ENCODE data around the gene HOXD11.

Gene HOXD11

GRCh38 chr2:176106581-176107539, at the start of gene HOXD11:
Gene HOXD11 (plus strand): TSS chr2:176107280. CDS start chr2:176107356, 76 bp downstream.
- Histone ChIP-seq H3K27me3 (ENCODE audit: control insufficient read depth, insufficient read depth, low read length) (peaks cover 99% of the 10 kb centered on the region), H3K36me3 (ENCODE audit: control insufficient read depth, insufficient read depth, low read length) (no peaks in the 10 kb centered on the region), H3K4me3 (ENCODE audit: low read depth, low read length) (peak within 1 kb of the TSS; percentile 2; the same call in 1 of the 2 replicates), H3K9me3 (ENCODE audit: control insufficient read depth, insufficient read depth, low read length) (no peaks in the 10 kb centered on the region), H3K9ac (ENCODE audit: low read depth, low read length) (no peak within 1 kb of the TSS), H3K4me1 (ENCODE audit: control insufficient read depth, insufficient read depth, low read length) (peaks cover 7% of the 10 kb centered on the region; the same call in 1 of the 2 replicates), H3K27ac (ENCODE audit: low read depth, low read length) (no peak within 1 kb of the TSS)

- no peaks in the 10 kb centered on the region for H3K36me3 ChIP-seq (ENCODE audit: control insufficient read depth, insufficient read depth, low read length)
- H3K9me3 ChIP-seq (ENCODE audit: control insufficient read depth, insufficient read depth, low read length): no peaks in the 10 kb centered on the region
- H3K4me3 ChIP-seq (ENCODE audit: low read depth, low read length): no peak overlapping the region
- H3K4me1 ChIP-seq (ENCODE audit: control insufficient read depth, insufficient read depth, low read length): peaks cover 10% of the 10 kb centered on the region; the same call in 1 of the 2 replicates
- no peak overlapping the region for H3K27ac ChIP-seq (ENCODE audit: low read depth, low read length)
- H3K27me3 ChIP-seq (ENCODE audit: control insufficient read depth, insufficient read depth, low read length): peaks cover 83% of the 10 kb centered on the region
- no peak overlapping the region for H3K9ac ChIP-seq (ENCODE audit: low read depth, low read length)
Measured at GRCh38 chr2:176063958-176064357, 43.1 kb upstream of the HOXD11 start.

- H3K4me3 ChIP-seq (ENCODE audit: low read depth, low read length): peak overlapping the region; percentile 37; the same call in 1 of the 2 replicates
- H3K9ac ChIP-seq (ENCODE audit: low read depth, low read length): no peak overlapping the region
- no peak overlapping the region for H3K27ac ChIP-seq (ENCODE audit: low read depth, low read length)
- H3K4me1 ChIP-seq (ENCODE audit: control insufficient read depth, insufficient read depth, low read length): peaks cover 10% of the 10 kb centered on the region; the same call in 1 of the 2 replicates
- peaks cover 100% of the 10 kb centered on the region for H3K27me3 ChIP-seq (ENCODE audit: control insufficient read depth, insufficient read depth, low read length)
- no peaks in the 10 kb centered on the region for H3K36me3 ChIP-seq (ENCODE audit: control insufficient read depth, insufficient read depth, low read length)
- no peaks in the 10 kb centered on the region for H3K9me3 ChIP-seq (ENCODE audit: control insufficient read depth, insufficient read depth, low read length)
Measured at GRCh38 chr2:176066645-176067588, 40.2 kb upstream of the HOXD11 start.

GRCh38 chr2:176067589-176068418, 39.3 kb upstream of the HOXD11 start:
- Histone ChIP-seq H3K36me3 (ENCODE audit: control insufficient read depth, insufficient read depth, low read length) (no peaks in the 10 kb centered on the region), H3K27ac (ENCODE audit: low read depth, low read length) (no peak overlapping the region), H3K27me3 (ENCODE audit: control insufficient read depth, insufficient read depth, low read length) (peaks cover 100% of the 10 kb centered on the region), H3K4me1 (ENCODE audit: control insufficient read depth, insufficient read depth, low read length) (peaks cover 10% of the 10 kb centered on the region; the same call in 1 of the 2 replicates), H3K9ac (ENCODE audit: low read depth, low read length) (no peak overlapping the region), H3K9me3 (ENCODE audit: control insufficient read depth, insufficient read depth, low read length) (no peaks in the 10 kb centered on the region), H3K4me3 (ENCODE audit: low read depth, low read length) (no peak overlapping the region; the same call in 1 of the 2 replicates)

GRCh38 chr2:176068419-176068832, 38.7 kb upstream of the HOXD11 start:
- H3K4me3 ChIP-seq (ENCODE audit: low read depth, low read length): no peak overlapping the region; the same call in 1 of the 2 replicates
- H3K4me1 ChIP-seq (ENCODE audit: control insufficient read depth, insufficient read depth, low read length): peaks cover 10% of the 10 kb centered on the region; the same call in 1 of the 2 replicates
- H3K9me3 ChIP-seq (ENCODE audit: control insufficient read depth, insufficient read depth, low read length): no peaks in the 10 kb centered on the region
- no peaks in the 10 kb centered on the region for H3K36me3 ChIP-seq (ENCODE audit: control insufficient read depth, insufficient read depth, low read length)
- H3K27ac ChIP-seq (ENCODE audit: low read depth, low read length): no peak overlapping the region
- peaks cover 100% of the 10 kb centered on the region for H3K27me3 ChIP-seq (ENCODE audit: control insufficient read depth, insufficient read depth, low read length)
- no peak overlapping the region for H3K9ac ChIP-seq (ENCODE audit: low read depth, low read length)

- Histone ChIP-seq H3K27ac (ENCODE audit: low read depth, low read length) (no peak overlapping the region), H3K9me3 (ENCODE audit: control insufficient read depth, insufficient read depth, low read length) (no peaks in the 10 kb centered on the region), H3K27me3 (ENCODE audit: control insufficient read depth, insufficient read depth, low read length) (peaks cover 100% of the 10 kb centered on the region)
Measured at GRCh38 chr2:176071330-176072291, 35.5 kb upstream of the HOXD11 start.

GRCh38 chr2:176072292-176072669, 34.8 kb upstream of the HOXD11 start:
- Histone ChIP-seq H3K4me3 (ENCODE audit: low read depth, low read length) (no peak overlapping the region), H3K4me1 (ENCODE audit: control insufficient read depth, insufficient read depth, low read length) (peaks cover 11% of the 10 kb centered on the region; the same call in 1 of the 2 replicates), H3K36me3 (ENCODE audit: control insufficient read depth, insufficient read depth, low read length) (no peaks in the 10 kb centered on the region), H3K9ac (ENCODE audit: low read depth, low read length) (no peak overlapping the region), H3K27ac (ENCODE audit: low read depth, low read length) (no peak overlapping the region), H3K27me3 (ENCODE audit: control insufficient read depth, insufficient read depth, low read length) (peaks cover 100% of the 10 kb centered on the region), H3K9me3 (ENCODE audit: control insufficient read depth, insufficient read depth, low read length) (no peaks in the 10 kb centered on the region)

More at GRCh38 chr2:176071330-176072291, 35.5 kb upstream of the HOXD11 start:
- H3K9ac ChIP-seq (ENCODE audit: low read depth, low read length): no peak overlapping the region
- no peaks in the 10 kb centered on the region for H3K36me3 ChIP-seq (ENCODE audit: control insufficient read depth, insufficient read depth, low read length)
- H3K4me3 ChIP-seq (ENCODE audit: low read depth, low read length): no peak overlapping the region
- H3K4me1 ChIP-seq (ENCODE audit: control insufficient read depth, insufficient read depth, low read length): peaks cover 13% of the 10 kb centered on the region; the same call in 1 of the 2 replicates

GRCh38 chr2:176072951-176073904, 33.9 kb upstream of the HOXD11 start:
- Histone ChIP-seq H3K9ac (ENCODE audit: low read depth, low read length) (no peak overlapping the region), H3K4me1 (ENCODE audit: control insufficient read depth, insufficient read depth, low read length) (peaks cover 7% of the 10 kb centered on the region; the same call in 1 of the 2 replicates), H3K9me3 (ENCODE audit: control insufficient read depth, insufficient read depth, low read length) (no peaks in the 10 kb centered on the region), H3K27me3 (ENCODE audit: control insufficient read depth, insufficient read depth, low read length) (peaks cover 100% of the 10 kb centered on the region), H3K4me3 (ENCODE audit: low read depth, low read length) (no peak overlapping the region), H3K36me3 (ENCODE audit: control insufficient read depth, insufficient read depth, low read length) (no peaks in the 10 kb centered on the region), H3K27ac (ENCODE audit: low read depth, low read length) (no peak overlapping the region)
